Activated CD8-positive, alpha-beta memory T cell treated with anti-CD3 and anti-CD28 coated beads, Interleukin-2, amount 50 U/mL, for 24 hours (primary cell): ENCODE results near the gene ZBTB2.

Experiments used
- DNase-seq: peaks from one replicate; pipeline ENCODE4 v3.0.0-alpha.2; 2020; ENCODE audit errors: extremely low read depth

Gene ZBTB2

GRCh38 chr6:151391471-151392413 lies at the start of gene ZBTB2:
TSS of gene ZBTB2 (minus strand) at chr6:151391559. CDS start at chr6:151373637, 17,922 bp downstream.
- DNase-seq = peak; percentile 19

- DNase-seq = no peak
Observed at GRCh38 chr6:151440930-151441329, 49.6 kb upstream of the ZBTB2 start.

GRCh38 chr6:151440498-151440897 lies 49.1 kb upstream of the ZBTB2 start:
- no peak for DNase-seq

GRCh38 chr6:151437401-151437800 lies 46.0 kb upstream of the ZBTB2 start:
- no peak for DNase-seq

GRCh38 chr6:151436802-151437201 lies 45.4 kb upstream of the ZBTB2 start:
- no peak for DNase-seq

GRCh38 chr6:151436300-151436699 lies 44.9 kb upstream of the ZBTB2 start:
- DNase-seq = no peak

GRCh38 chr6:151434369-151434768 lies 43.0 kb upstream of the ZBTB2 start:
- no peak for DNase-seq

GRCh38 chr6:151432651-151433050 lies 41.3 kb upstream of the ZBTB2 start:
- DNase-seq = no peak

GRCh38 chr6:151431337-151431736 lies 40.0 kb upstream of the ZBTB2 start:
- no peak for DNase-seq

GRCh38 chr6:151430886-151431285 lies 39.5 kb upstream of the ZBTB2 start:
- DNase-seq = no peak

GRCh38 chr6:151428093-151428735 lies 36.9 kb upstream of the ZBTB2 start:
- DNase-seq = no peak

- DNase-seq = no peak
Observed at GRCh38 chr6:151425561-151425960, 34.2 kb upstream of the ZBTB2 start.

GRCh38 chr6:151422981-151423380 lies 31.6 kb upstream of the ZBTB2 start:
- DNase-seq = no peak

GRCh38 chr6:151417477-151417876 lies 26.1 kb upstream of the ZBTB2 start:
- DNase-seq = no peak

GRCh38 chr6:151414641-151415260 lies 23.4 kb upstream of the ZBTB2 start:
- DNase-seq = no peak

- peak; percentile 15 for DNase-seq
Observed at GRCh38 chr6:151413372-151414145, 22.2 kb upstream of the ZBTB2 start.

GRCh38 chr6:151412909-151413308 lies 21.6 kb upstream of the ZBTB2 start:
- no peak for DNase-seq

- DNase-seq = no peak
Observed at GRCh38 chr6:151409679-151410078, 18.3 kb upstream of the ZBTB2 start.

GRCh38 chr6:151409260-151409659 lies 17.9 kb upstream of the ZBTB2 start:
- no peak for DNase-seq

- no peak for DNase-seq
Observed at GRCh38 chr6:151408858-151409257, 17.5 kb upstream of the ZBTB2 start.

- no peak for DNase-seq
Observed at GRCh38 chr6:151403919-151404308, 12.6 kb upstream of the ZBTB2 start.

GRCh38 chr6:151402228-151402627 lies 10.9 kb upstream of the ZBTB2 start:
- no peak for DNase-seq
